Peyer's patch (tissue), 4 donors: Measurements from ENCODE around the gene CACNA1I. TPM values are rescaled to one million over a fixed set of nuclear protein-coding genes. Genes with fewer than 3 reads are reported as not detected.

ENCODE experiments used
- DNase-seq, 3 donors: peaks; one replicate each; pipeline ENCODE4 v3.0.0-alpha.2; 2017 to 2019
- H3K27ac ChIP-seq, 4 donors: fragments of 200-600 bp; sonication (generic); one replicate each; pipeline ENCODE4 v1.5.1; 2016 to 2019
- H3K27me3 ChIP-seq, 2 donors: fragments of 200-600 bp; sonication (generic); one replicate each; pipeline ENCODE4 v1.5.1; 2019
- H3K36me3 ChIP-seq, 3 donors: fragments of 200-600 bp; sonication (generic); one replicate each; pipeline ENCODE4 v1.5.1; 2016 to 2019
- H3K4me1 ChIP-seq, 4 donors: fragments of 200-600 bp; sonication (generic); one replicate each; pipeline ENCODE4 v1.5.1; 2016 to 2019
- H3K4me3 ChIP-seq, 4 donors: fragments of 200-600 bp; sonication (generic); 1 replicate in 3 of 4; 2 replicates in 1 of 4; pipeline ENCODE4 v1.5.1; 2016 to 2019; ENCODE audit warnings: mild to moderate bottlenecking in 1 of 4
- H3K9me3 ChIP-seq, 4 donors: fragments of 200-600 bp; sonication (generic); one replicate each; pipeline ENCODE4 v1.5.1; 2016 to 2019; ENCODE audit warnings: mild to moderate bottlenecking in 1 of 4
- POLR2A ChIP-seq, 2 donors: fragments of 450-650 bp; IDR thresholded peaks; one replicate each; pipeline ENCODE4 v1.5.1; 2017; ENCODE audit warnings: antibody characterized with exemption in 2 of 2, mild to moderate bottlenecking in 2 of 2, moderate library complexity in 2 of 2
- total RNA-seq, 4 donors: library from RNA; depleted of rRNA; stranded (reverse); fragments of >200 nt; gene quantifications; one replicate each; pipeline ENCODE4 v1.1.0, GENCODE V29; 2016
- TF ChIP-seq, protein P1 (sequence below), 6 experiments: fragments of 450-650 bp in 4 of 6; fragments of 200-600 bp in 2 of 6; sonication (generic) in 1 of 6; IDR thresholded peaks; one replicate each; pipeline ENCODE4 v1.5.1; 2017 to 2019; ENCODE audit warnings: antibody characterized with exemption in 6 of 6, mild to moderate bottlenecking in 3 of 6, moderate library complexity in 1 of 6

Gene CACNA1I
- total RNA-seq, 4 donors from 2014 or later, result 0.95 to 6.6 (median 1.6) TPM

DNA sequence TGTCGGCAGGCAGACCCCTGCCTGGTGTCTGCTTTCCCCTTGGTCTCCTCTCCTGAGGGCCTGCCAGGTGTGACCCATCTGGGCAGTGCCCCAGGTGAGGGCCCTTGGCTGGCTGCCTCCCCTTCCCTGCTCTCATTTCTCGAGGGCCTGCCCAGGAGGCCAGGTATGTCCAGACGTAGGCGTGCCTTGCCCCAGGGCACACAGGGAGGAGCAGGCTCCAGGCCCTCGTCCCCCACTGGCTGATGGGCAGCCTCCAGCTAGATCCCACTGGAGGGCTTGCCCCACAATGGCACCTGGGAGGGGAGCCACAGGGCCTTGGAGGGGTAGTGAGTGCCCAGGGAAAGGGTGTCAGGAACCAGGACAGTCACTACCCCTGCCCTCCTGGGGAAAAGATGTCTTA, 95.9 kb downstream of the CACNA1I start:
- peaks cover 0 to 21% of the 10 kb centered on the region in 2 donors for H3K27me3 ChIP-seq
- peaks cover 0 to 3% (median 1%) of the 10 kb centered on the region in 4 donors for H3K9me3 ChIP-seq
- no peak for DNase-seq
- H3K36me3 ChIP-seq, result no peaks in the 10 kb centered on the region
- TF ChIP-seq, protein P1, sequence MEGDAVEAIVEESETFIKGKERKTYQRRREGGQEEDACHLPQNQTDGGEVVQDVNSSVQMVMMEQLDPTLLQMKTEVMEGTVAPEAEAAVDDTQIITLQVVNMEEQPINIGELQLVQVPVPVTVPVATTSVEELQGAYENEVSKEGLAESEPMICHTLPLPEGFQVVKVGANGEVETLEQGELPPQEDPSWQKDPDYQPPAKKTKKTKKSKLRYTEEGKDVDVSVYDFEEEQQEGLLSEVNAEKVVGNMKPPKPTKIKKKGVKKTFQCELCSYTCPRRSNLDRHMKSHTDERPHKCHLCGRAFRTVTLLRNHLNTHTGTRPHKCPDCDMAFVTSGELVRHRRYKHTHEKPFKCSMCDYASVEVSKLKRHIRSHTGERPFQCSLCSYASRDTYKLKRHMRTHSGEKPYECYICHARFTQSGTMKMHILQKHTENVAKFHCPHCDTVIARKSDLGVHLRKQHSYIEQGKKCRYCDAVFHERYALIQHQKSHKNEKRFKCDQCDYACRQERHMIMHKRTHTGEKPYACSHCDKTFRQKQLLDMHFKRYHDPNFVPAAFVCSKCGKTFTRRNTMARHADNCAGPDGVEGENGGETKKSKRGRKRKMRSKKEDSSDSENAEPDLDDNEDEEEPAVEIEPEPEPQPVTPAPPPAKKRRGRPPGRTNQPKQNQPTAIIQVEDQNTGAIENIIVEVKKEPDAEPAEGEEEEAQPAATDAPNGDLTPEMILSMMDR (IDR thresholded peaks at IDR 0.05), result no peak
- TF ChIP-seq POLR2A (IDR thresholded peaks at IDR 0.05), result no peak
- no peak overlapping the region for H3K27ac ChIP-seq
- no peak overlapping the region for H3K4me3 ChIP-seq
- peaks cover 0 to 23% (median 15%) of the 10 kb centered on the region in 4 donors for H3K4me1 ChIP-seq

DNA sequence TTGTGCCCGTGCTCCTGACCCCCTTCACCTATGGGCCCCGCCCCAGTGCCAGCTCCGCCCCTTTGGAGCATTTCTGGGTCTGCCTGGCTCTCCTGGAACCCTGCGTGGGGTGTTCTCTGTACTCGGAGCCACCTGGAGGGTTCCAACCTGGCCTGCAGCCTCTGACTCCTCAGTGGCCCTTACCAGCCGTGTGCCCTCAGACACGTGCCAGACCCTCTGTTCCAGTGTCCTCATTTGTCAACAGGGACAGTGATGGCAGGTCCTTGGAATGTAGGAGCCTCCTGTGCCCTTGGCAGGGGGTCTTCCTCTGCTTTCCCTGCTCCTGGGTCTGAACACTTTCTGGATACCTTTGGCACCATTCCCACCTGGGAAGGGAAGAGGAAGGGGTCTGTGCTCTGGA, 96.4 kb downstream of the CACNA1I start:
- peaks cover 0 to 17% of the 10 kb centered on the region in 2 donors for H3K27me3 ChIP-seq
- TF ChIP-seq, protein P1 (IDR thresholded peaks at IDR 0.05), result no peak
- no peak for TF ChIP-seq POLR2A (IDR thresholded peaks at IDR 0.05)
- no peak overlapping the region for H3K4me3 ChIP-seq

DNA sequence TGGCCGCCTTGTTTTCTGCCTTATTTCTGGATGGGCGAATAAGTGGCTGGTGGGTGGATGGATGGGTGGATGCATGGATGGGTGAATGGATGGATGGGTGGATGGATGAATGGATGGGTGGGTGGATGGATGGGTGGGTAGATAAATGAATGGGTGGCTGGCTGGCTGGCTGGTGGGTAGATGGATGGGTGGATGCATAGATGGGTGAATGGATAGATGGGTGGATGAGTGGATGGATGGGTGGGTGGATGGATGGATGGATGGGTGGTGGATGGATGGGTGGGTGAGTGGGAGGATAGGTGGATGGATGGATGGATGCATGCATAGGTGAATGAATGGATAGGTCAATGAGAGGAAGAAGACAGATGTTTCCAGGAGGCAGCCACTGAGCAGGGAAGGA, 98.9 kb downstream of the CACNA1I start:
- peaks cover 0 to 16% (median 7%) of the 10 kb centered on the region in 4 donors for H3K9me3 ChIP-seq
- H3K4me1 ChIP-seq, result peaks cover 0 to 4% (median 1%) of the 10 kb centered on the region in 4 donors
- H3K36me3 ChIP-seq, result no peaks in the 10 kb centered on the region
- H3K27me3 ChIP-seq, result no peaks in the 10 kb centered on the region
- DNase-seq, result no peak
- no peak overlapping the region for H3K4me3 ChIP-seq
- no peak overlapping the region for H3K27ac ChIP-seq
- TF ChIP-seq POLR2A (IDR thresholded peaks at IDR 0.05), result no peak
- TF ChIP-seq, protein P1 (IDR thresholded peaks at IDR 0.05), result no peak

More for the DNA sequence above, 96.4 kb downstream of the CACNA1I start:
- Histone ChIP-seq H3K9me3 (peaks cover 0 to 5% (median 2%) of the 10 kb centered on the region in 4 donors), H3K4me1 (peaks cover 0 to 20% (median 12%) of the 10 kb centered on the region in 4 donors), H3K27ac (no peak overlapping the region), H3K36me3 (no peaks in the 10 kb centered on the region)
- no peak for DNase-seq

DNA sequence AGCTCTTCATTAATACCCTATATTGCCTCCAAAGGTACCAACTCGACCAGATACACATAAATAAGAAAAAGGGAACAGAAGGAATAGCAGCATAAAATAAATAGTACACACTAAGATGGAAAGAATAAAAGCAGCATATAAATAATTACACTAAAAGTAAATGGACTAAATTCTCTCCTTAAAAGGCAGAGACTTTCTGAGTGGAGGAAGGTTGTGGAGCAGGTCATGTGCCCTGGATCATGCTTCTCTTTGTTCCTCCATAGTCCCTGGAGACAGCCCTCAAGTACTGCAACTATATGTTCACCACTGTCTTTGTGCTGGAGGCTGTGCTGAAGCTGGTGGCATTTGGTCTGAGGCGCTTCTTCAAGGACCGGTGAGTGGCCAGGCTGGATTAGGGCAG, 101.4 kb downstream of the CACNA1I start:
- TF ChIP-seq POLR2A (IDR thresholded peaks at IDR 0.05), result no peak
- TF ChIP-seq, protein P1 (IDR thresholded peaks at IDR 0.05), result no peak
- DNase-seq, result no peak
- Histone ChIP-seq H3K9me3 (peaks cover 0 to 16% (median 7%) of the 10 kb centered on the region in 4 donors), H3K27me3 (no peaks in the 10 kb centered on the region), H3K36me3 (no peaks in the 10 kb centered on the region), H3K4me3 (no peak overlapping the region), H3K4me1 (no peaks in the 10 kb centered on the region), H3K27ac (no peak overlapping the region)

DNA sequence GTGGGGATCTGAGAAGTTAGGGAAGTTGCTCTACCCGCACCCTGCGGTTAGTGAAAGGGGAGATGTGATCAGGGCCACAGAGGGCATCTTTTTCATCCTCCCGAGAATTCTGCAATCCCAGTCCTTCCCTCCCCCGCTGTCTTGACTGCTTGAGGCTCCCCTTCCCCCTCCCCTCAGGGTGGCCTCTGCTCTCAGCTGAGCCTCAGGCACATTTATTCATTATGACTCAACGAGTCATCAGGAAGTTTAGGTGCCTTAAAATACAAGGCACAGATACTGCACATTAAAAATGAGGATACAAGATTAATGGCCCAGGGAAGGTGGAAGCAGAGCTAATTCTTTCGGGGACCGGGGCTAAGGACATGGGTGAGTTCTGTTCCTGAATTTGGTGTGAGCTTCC, 104.0 kb downstream of the CACNA1I start:
- DNase-seq, result no peak
- Histone ChIP-seq H3K4me1 (no peaks in the 10 kb centered on the region), H3K27ac (no peak overlapping the region), H3K27me3 (no peaks in the 10 kb centered on the region), H3K4me3 (no peak overlapping the region), H3K36me3 (no peaks in the 10 kb centered on the region), H3K9me3 (peaks cover 0 to 16% (median 7%) of the 10 kb centered on the region in 4 donors)
- TF ChIP-seq, protein P1 (IDR thresholded peaks at IDR 0.05), result no peak
- TF ChIP-seq POLR2A (IDR thresholded peaks at IDR 0.05), result no peak

DNA sequence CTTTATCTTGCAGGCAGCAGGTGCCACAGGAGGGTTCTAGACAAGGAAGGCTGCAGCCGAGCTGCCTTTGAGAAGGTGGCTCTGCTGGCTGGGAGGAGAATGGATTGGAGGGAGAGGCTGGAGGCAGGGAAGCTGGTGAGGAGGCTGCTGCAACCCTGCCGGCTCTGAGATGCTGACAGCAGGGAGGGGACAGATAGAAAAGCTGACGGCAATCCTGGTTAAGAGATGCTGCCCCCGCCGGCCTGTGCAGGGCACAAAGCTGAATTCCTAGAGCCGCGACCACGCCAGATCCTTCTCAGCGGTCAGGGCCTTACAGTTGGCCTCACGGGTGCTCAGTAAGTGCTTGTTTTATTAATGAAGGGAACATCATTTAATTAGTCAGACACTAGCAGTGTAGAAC, 105.4 kb downstream of the CACNA1I start:
- no peak for TF ChIP-seq POLR2A (IDR thresholded peaks at IDR 0.05)
- TF ChIP-seq, protein P1 (IDR thresholded peaks at IDR 0.05), result no peak
- no peaks in the 10 kb centered on the region for H3K27me3 ChIP-seq
- no peaks in the 10 kb centered on the region for H3K4me1 ChIP-seq
- H3K4me3 ChIP-seq, result no peak overlapping the region
- no peak for DNase-seq
- no peaks in the 10 kb centered on the region for H3K36me3 ChIP-seq
- peaks cover 0 to 14% (median 7%) of the 10 kb centered on the region in 4 donors for H3K9me3 ChIP-seq
- H3K27ac ChIP-seq, result no peak overlapping the region
